Eye (tissue), 1 donor: ENCODE results near the gene UNC5C.

Experiments used
- DNase-seq: peaks from one replicate; pipeline ENCODE4 v3.0.0-alpha.2; 2015

Gene UNC5C

DNA sequence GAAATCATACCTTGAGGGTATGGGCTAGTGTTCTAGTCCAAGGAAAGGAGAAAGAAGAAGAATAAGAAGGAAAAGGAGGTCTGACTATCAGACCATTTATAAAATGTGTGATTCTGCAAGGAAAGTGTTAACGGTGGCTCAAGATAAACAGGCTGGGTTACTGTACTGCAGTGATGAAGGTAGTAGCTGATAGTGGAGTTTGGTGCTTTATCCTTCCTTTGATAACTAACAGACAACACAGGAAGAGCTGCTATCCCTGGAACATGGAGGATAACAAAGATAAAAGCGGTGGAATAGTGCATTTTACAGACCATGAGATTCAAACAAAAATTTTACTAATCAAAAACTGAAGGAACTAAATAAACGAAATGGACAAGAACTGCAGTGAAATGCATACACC is 2.6 kb downstream of the UNC5C start:
- peak; percentile 46 for DNase-seq

- peak; percentile 53 for DNase-seq
These were observed 3.2 kb downstream of the UNC5C start for GRCh38 chr4:95545546-95545945.

- no peak for DNase-seq
These were observed 4.4 kb downstream of the UNC5C start for GRCh38 chr4:95544113-95545103.

GRCh38 chr4:95541889-95542607 is 6.7 kb downstream of the UNC5C start:
- no peak for DNase-seq

- DNase-seq = no peak
These were observed 7.7 kb downstream of the UNC5C start for GRCh38 chr4:95541094-95541493.

GRCh38 chr4:95540227-95540626 is 8.5 kb downstream of the UNC5C start:
- no peak for DNase-seq

DNA sequence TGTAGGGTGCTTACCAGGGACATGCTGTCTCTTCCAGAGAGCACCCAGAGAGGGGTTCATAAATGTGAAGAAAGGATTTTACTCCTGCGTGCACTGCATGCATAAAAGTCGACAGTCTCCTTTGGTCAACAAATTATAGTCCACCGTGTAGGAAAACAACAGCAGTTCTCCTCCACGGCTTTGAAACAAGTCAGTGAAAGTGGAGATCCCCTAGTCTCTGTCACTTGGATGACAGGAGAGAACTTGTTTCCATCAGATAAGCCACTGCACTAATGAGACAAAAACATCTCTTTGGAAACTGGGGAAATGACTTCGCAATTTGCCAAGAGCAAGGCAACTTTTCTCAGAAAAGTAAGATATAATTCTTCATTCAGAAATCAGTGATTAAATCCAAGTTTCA is 9.7 kb downstream of the UNC5C start:
- DNase-seq = no peak

DNA sequence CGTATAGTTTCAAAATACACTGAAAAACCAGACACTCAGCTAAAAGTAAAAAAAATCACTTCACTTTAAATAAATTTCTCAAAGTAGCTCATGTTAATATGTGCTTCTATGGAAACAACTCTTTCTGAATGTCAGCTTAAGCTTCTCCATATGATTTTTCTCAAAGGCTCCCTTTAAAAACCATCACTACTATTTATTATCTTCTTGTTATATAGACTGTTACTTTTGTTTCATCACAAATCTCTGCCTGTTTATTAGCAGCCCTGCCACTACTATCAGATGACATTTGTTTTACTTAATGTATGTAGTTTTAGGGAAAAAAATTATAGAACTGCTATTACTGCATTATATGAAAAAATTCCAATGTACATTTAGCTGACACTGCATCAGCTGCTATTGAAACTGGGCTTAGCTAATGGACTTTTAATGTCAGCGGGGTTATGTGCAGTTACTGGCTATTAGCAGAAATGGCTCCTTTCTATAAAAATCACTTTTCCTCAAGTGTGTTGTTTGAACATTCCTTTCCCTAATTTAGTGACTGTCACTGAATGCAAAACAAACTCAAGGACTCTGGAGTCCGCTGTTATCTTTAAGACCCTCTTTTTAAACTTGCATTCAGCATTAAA is 10.8 kb downstream of the UNC5C start:
- no peak for DNase-seq

GRCh38 chr4:95537191-95537590 is 11.6 kb downstream of the UNC5C start:
- DNase-seq = peak; percentile 72

GRCh38 chr4:95536650-95537049 is 12.1 kb downstream of the UNC5C start:
- no peak for DNase-seq

GRCh38 chr4:95535180-95535579 is 13.6 kb downstream of the UNC5C start:
- no peak for DNase-seq

DNA sequence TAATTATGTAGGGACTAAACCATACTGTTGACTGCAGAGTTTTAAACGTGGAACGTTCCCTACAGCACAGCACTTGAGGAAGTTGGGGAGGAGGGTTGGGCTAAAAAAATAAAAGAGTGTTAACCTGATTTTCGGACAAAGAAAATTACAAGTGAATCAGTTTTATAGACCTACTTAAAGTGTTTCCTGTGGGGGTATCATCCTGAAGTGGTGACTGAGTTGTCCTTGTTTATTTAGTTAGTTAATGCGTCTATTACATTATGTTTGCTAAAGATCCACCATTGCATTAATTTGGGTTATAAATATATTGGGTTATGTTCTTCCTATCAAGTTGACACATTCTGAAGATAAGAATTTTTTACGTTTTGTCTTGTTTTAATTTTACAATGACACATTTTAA is 14.7 kb downstream of the UNC5C start:
- DNase-seq = no peak

DNA sequence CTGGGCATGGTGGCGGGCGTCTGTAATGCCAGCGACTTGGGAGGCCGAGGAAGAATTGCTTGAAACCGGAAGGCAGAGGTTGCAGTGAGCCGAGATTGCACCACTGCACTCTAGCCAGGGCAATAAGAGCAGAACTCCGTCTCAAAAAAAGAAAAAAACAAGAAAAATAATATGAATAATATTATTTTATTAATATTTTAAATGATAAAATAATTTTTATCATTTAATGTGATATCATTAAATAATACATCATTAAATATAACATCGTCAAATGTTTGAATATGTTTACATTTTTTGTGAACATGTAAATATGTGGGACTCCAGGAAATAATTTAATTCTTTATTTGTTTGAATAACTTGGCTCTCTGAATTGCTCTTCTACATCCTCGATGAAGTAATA is 15.5 kb downstream of the UNC5C start:
- DNase-seq = no peak

DNA sequence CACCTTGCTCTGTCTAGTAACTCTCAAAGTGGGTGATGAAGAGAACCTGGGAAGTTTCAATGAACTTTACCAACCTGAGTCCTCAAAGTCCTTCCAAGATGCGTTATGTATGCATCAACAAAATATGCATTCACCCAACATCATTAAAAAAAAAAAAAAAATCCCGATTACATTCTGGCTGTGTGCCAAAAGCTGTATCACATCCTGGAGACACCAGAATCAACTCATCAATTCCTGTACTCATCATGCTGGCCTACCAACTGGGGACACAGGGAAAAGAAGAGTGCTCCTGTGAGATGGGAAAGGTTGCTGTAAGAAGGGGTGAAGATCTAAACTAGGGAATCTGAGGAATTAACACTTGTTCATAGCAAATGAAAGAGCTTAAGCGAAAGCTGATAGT is 16.5 kb downstream of the UNC5C start:
- DNase-seq = no peak

- DNase-seq = no peak
These were observed 17.6 kb downstream of the UNC5C start for GRCh38 chr4:95531141-95531540.

DNA sequence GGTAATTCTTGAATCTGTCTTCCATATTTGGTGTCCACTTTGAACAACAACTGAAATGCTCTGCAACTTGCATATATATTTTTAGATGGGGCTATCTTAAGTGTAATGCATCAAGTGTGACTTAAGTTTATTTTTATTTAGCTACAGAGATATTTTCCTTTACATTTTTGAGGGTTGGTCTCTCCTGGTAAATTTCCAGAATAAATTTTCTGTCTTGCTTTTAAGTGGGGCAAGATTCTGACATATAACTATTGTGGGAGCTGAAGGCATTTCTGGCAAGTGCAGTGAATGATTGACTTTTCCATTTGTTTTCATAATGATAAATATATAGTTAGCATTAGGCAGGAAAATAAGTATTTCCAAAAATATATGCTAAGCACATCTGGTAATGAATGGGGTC is 18.8 kb downstream of the UNC5C start:
- no peak for DNase-seq

DNA sequence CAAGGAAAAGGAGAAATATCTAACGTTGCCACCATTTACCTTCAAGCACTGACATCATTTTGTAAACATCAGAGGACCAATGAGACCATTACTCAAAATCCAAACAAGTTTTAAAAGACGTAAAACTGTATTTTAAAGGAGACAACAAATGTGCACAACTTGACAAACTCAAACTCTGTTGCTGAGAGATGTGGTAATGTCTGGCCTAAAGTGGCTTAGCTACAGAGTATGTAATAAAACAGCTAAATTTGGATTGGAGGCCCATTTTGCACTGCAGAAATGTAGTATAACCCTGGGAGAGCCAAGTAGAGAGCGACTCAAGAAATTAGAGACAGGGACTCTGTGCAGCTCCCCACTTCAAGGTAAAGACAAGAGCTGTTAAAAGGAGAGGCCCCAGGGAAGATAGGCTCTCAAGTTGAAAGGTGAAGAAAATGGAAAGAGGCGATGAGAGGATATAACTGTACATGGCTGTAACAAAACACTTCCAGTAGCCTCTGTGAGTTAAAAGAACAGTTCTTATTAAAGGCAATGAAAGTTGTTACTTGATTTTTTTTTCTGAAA is 20.3 kb downstream of the UNC5C start:
- peak; percentile 35 for DNase-seq

- no peak for DNase-seq
These were observed 22.7 kb downstream of the UNC5C start for GRCh38 chr4:95526075-95526474.

- peak; percentile 78 for DNase-seq
These were observed 24.0 kb downstream of the UNC5C start for GRCh38 chr4:95524729-95525128.

DNA sequence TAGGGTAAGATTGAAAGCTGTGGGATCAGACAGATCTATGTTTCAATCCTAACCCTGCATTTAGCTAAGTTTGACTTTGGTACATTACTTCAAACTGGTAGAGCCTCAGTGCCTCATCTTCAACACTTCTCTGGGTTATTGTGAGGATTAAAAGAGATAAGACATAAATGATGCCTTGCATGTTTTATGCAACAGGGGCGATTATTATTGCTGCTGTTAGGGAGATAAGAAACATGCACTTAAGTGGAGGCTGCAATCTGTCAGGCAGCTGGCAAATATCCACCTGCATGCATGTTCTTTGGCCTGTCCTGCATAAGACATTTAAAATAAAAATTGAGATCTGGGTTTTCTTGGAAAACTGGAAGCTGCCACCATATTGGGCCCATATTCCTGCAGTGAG is 24.6 kb downstream of the UNC5C start:
- DNase-seq = peak; percentile 44

DNA sequence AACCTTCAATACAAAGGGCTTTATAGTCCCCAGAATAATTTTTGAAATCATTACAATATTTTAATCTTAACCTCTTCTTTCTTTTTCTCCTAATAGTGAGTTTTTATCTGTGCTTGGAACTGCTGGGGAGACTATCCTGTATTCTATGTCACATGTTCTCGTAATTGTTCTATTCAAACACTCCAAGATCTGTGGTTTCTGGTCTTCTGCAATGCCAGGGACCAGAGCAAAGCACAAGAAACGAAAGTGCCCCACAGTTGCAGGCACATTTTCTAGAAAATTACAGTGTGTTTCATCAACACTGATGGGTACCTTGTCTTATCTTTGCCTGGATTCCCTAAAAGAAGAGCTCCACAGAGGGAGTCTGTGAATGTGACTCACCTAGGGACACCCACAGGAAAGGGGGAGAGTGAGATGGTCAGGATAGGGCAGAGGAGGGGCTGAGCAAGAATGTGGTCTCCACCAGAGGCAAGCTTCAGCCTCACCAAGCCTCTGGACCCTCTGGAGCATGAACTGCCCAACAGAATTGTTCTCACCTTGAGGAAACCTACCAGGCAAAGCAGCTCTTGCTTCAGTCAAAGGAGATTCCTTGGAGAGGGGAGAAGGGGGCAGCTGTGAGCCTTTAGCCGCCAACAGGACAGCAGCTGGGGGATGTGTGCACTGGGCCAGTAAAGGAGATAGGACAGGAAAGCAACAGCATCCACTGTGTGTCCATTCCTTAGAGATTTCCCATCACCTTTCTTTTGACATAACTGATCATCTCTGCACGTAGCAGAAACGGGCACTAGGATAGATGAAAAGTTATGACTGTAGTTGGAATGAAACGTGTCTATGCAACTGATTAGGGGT is 25.9 kb downstream of the UNC5C start:
- peak; percentile 85 for DNase-seq
